DMS 273 treated with DMSO at 0.1 percent for 48 hours (cell line): ENCODE results near the gene B4GALT6.
"Not testable (repeated sequence)": the region's sequence is repeated elsewhere in the genome, so short reads cannot be mapped to it uniquely, and the experiment has no call there.

Experiments used
- DNase-seq: peaks from one replicate; lab custom pipeline; 2025; lab: John Stamatoyannopoulos, UW

Gene B4GALT6, protein sequence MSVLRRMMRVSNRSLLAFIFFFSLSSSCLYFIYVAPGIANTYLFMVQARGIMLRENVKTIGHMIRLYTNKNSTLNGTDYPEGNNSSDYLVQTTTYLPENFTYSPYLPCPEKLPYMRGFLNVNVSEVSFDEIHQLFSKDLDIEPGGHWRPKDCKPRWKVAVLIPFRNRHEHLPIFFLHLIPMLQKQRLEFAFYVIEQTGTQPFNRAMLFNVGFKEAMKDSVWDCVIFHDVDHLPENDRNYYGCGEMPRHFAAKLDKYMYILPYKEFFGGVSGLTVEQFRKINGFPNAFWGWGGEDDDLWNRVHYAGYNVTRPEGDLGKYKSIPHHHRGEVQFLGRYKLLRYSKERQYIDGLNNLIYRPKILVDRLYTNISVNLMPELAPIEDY

DNA sequence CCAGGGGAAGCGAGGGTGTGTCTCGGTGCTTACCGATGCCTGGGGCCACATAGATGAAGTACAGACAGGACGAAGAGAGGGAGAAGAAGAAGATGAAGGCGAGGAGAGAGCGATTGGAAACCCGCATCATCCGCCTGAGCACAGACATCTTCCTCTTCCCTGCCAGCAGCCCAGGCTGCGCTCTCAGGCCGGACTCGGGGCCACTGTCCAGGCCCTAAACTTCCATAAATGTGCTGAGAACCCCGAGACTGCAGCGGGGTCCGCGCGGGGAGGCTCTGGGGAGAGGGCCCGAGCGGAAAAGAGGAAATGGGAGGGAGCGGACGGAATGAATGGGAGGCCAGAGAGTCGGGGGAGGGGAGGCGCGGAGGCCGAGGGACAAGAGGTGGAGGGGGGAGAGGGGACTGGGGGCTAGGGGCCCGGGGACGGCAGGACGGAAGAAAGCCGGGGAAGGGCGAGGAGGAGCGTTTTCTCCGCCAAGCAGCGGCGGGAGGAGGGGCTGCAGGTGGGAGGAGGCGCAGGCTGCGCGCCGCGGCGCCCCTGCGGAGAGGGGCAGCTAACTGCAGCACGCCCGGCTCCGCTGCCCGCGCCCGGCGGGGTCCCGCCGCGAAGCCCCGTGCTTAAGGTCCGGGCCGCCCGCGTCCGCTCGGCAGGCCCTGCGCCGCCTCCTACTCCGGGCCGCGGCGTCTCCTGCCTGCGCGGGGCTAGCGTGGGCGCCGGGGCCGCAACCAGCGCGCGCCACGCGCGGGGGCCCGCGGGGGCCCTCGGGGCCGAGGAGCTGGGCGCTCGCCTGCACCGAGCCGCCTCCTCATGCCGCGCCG is at the start of gene B4GALT6:
Gene B4GALT6, minus strand, starts transcription at position 303 of the 818 bp plus-strand sequence. Its CDS starts 155 bp downstream, at position 148.
- DNase-seq = no peak

DNA sequence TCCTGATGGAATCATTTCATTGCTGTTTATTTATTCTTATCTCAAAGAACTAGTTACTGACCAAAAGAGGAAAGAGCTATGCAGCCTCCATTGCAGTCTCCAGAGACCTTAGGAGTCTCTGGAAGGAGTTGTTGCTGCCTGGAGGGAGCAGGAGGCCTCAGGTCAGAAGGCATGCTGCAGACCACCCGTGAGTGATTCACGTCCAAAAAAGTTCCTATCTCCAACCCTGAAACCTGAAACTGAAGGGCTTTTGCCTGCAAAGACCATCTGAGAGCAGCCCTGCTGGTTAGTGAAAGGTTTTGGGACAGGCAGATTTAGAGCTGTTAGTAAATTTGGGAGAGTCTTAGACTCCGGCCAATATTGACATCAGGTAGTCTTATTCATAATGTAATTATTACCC is 47.2 kb upstream of the B4GALT6 start:
- DNase-seq = no peak

DNA sequence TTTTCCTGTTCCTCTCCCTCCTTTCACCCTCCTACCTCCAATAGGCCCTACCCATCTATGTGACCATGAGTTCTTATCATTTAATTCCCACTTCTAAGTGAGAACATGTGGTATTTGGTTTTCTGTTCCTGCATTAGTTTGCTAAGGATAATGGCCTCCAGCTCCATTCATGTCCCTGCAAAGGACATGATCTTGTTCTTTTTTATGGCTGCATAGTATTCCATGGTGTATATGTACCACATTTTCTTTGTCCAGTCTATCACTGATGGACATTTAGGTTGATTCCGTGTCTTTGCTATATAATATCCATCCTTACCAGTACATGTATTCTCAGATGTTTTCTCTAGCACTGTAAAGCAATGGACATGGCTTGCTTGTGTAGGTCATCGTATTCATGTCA is 44.8 kb upstream of the B4GALT6 start:
- DNase-seq = not testable (repeated sequence)

DNA sequence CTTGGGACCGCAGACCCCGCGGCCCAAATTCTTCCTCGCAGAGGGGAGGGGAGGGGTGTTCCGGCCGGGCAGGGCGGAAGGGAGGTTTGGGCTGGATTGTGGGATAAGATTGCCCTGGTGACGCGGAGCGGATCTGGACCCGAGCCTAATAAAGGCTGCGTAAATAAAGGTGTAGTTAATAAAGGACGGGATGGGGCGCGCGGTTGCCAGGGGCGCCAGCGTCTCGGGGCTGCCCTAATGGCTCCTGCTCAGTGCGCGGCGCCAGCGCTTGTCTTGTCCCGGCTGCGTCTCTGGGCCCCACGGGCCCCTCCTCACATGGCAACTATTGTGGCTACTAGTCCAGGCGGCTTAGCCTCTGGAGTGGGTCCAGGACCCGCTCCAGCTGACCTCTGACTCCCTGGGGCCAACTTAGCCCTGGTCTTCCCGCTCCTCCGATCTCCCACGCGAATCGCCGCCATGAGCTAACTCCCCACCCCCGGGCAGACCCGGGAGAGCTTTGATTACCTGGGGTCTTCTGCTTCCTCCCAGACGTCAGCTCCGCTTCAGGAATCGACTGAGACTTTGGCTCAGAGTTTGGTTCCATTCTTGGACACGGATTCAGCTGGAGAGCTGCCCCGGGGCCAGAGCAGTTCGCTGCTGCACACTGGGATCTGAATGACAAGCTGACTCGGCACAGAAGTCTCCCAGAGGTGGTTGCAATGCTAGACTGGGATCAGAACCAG is 39.8 kb upstream of the B4GALT6 start:
- DNase-seq = no peak

DNA sequence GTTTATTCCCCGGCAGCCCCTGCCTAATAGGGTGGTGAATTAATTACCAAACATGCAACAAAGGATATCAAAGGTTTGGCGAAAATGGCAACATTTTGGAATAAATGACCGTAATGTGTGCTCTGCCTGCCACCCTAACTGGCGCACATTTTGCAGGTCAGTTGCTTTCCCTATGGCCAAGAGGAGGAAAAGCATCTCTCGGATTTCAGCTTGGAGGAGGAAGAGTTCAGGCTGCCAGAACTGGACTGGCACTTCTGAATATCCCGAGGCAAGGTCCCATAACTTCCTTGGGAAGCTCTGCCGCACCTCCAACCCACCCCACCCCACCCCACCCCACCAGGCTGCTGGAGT is 39.2 kb upstream of the B4GALT6 start:
- no peak for DNase-seq

DNA sequence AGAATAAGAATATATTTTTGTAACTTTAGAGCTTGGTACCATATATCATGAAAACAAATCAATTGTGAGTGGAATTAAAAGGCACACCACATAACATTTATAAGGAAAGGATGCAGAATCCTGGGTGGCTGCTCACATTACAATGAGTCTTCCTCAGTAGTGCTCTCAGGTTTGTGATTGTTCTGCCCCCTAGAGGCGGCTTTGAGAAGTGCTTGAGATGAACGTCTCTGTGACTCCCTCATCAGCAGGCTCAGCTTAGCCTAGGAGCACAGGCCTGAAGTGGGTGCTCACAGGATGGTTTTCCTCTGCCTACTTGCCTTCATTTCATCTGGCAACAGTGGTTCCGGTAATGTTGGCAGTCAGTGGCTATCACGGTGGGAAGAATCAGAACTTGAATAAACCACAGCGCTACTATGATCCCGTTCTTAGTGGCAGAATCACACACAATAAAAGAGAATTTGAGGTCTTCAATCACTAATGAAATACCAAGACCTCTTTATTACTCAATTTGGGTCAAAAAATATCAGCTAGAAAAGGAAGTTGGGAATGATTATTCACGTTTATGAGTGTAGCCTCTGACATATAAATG is 38.1 kb upstream of the B4GALT6 start:
- DNase-seq = no peak

DNA sequence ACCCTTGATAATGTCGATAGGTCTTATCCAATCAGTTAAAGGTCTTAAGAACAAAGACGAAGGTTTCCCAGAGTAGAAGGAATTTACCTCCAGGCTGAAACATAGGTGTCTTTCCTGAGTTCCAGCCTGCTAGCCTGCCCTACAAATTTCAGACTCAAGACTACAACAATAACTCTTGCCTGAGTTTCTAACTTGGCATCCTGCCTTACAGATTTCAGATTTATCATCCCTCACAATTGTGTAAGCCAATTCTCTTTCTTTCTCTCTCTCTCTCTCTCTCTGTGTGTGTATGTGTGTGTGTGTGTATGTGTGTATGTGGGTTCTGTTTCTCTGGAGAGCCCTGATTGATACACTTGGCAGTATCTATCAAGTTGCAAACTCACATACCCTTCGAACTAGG is 37.2 kb upstream of the B4GALT6 start:
- DNase-seq = no peak

DNA sequence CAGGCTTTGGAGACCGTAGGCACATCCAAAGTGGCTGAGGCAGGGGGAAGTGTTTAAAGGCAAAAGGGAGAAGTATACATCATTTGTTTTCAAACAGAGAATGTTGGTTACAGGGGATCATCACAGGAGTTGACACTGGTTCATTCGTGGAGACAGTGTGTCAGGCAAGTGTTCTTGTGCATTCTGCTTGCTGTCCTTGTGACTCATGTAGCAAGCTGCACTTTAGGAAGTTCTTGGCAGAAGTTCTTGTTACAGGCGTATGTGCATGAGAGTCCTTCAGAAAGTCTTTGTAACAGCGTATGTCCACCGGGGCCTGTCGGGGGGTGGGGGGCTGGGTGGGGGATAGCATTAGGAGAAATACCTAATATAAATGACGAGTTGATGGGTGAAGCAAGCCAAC is 36.5 kb upstream of the B4GALT6 start:
- no peak for DNase-seq

DNA sequence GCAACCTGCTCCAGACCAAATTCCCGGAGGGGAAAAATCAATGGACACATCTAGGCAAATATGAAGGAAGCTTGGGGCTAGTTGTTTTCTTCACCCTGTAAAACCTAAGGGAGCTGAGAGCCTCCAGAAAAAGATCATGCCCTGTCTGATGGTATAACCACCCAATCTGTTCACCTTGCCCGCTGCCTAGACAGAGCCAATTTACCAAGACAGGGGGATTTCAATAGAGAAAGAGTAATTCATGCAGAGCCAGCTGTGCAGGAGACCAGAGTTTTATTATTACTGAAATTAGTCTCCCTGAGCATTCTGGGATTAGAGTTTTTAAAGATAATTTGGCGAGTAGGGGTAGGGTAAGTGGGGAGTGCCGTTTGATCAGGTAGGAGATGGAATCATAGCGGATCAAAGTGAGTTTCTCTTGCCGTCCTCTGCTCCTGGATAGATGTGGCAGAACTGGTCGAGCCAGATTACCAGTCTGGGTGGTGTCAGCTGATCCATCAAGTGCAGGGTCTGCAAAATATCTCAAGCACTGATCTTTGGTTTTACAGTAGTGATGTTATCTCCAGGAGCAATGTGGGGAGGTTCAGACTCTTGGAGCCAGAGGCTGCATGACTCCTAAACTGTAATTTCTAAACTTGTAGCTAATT is 35.1 kb upstream of the B4GALT6 start:
- no peak for DNase-seq

DNA sequence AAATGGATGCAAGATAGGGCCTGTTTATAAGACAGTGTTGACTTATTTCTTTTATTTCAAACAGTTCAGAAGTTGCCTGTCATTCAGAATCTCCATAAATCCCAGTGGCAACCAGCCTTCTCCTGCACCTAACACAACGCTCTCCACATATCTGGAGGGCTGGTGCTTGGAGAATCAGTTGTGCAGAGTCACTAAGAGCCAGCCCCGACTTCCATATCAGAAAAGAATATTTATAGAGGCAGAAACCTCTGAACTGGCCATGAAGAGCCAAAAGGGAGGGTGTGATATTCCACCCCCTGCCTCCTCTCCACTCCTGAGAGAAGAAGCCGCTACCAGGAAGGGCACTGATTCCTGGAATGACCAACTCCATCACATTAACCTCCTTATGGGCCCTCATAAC is 34.0 kb upstream of the B4GALT6 start:
- DNase-seq = no peak

DNA sequence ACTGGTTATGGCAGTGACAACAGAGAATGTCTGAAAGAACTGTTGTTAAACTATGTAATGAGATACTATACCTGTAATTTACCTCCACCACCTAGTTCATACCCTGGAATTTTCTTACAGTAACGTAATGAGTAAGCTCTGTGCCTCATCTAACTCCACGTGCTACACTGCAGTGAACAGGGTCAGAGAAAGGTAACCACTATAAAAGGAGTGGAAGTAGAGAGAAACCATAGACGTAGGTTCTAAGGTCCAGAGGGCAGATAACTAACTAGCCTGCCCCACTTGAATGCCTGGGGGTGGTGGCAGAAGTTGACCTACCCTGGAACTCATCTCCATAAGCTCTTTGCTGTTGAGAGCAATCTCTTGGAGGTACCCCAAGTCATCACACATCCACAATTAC is 32.0 kb upstream of the B4GALT6 start:
- DNase-seq = no peak

DNA sequence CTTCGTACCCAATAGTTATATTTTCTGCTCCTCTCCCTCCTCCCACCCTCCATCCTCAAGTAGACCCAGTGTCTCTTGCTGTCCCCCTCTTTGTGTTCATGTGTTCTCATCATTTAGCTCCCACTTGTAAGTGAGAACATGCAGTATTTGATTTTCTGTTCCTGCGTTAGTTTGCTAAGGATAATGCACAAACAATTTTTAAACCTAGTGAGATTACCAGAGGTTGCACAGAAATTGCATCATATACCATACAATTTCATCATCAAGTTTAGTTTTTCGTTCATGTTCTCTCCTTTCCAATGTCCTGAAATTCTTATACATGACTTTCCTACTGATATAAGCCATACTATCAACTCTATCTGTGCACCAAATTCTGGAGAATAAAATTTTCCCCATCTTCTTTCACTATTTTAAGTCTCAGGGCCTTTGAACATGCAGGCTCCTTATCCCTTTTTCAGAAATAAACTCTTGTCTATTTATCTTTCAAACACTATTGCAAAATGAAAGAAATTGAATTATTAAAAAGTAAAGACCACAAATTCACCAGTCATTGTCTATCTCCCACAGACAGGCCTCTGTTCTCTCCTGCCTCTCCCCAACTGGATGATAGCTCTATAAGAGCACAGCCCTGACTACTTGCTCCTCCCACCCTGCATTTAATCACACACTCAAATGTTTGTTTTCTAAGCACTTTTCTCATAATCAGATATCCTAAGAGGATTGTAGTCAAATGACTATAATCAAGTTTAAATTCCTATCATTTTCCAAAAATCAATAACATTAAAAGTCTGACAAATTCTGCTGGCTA is 27.2 kb upstream of the B4GALT6 start:
- DNase-seq = no peak

DNA sequence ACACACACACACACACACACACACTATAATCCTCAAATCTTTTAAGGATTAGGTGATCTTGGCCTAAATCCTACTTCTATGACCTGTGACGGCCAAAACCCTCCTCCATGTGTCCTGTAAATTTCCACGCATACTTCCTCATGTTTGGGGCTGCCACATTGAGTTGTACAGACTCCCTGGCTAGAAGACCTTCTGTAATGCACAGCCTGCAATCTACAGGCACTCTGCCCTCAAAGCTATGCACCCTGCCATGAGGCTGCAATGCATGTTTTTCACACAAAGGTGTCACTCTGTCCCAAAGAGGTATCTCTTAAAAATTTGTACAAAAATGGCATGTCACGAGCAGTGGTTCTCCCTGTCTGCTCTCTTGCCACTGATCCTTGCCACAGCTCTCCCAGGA is 26.4 kb upstream of the B4GALT6 start:
- DNase-seq = no peak

DNA sequence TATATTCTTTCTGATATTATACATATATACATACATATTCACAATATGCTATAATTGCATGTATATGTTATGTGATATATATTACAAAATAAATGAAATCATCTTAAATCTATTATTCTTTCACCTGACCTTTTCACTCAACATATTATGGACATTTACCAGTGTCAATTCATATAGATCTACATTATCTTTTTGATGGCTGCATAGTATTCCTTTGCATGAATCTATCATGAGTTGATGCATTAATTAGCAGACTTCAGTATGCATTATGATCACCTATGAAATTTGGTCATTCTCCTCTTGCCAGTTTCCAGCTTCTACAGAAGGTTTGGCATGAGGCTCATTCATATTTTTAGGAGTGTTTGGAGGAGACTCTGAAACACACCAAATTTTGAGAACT is 23.4 kb upstream of the B4GALT6 start:
- DNase-seq = no peak

DNA sequence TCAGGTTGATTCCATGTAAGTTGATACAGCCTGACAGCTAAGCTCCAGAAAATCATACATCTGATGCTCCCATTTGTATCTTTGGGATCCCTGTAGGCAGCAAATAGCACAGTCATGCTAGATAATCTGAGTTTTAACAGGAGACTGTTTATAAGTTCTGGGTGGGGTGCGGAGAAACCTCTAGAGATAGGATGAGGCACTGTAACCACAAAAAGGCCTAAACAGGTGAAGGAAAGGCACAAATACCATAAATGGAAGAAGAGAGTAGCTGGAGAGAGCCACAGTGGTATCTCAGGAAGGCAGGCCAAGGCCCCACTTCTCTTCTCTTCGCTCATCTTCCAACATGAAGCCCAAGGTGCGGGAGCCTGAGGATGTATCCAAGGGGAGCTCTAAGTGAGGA is 18.1 kb upstream of the B4GALT6 start:
- DNase-seq = no peak

DNA sequence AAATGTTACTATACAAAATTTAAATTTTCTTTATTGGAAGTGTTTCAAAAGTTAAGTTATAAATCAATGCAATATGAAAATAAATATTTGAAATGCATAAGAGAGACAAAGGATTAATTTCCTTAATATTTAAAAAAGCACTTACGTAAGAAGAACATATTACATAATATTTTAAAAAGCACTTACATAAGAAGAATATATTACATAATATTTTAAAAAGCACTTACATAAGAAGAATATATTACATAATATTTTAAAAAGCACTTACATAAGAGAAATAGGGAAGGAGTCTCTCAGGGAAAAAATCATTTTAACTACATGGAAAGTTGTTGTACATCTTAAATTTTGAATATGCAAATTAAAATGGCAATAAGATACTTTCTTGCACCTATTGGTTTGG is 17.4 kb upstream of the B4GALT6 start:
- DNase-seq = no peak

DNA sequence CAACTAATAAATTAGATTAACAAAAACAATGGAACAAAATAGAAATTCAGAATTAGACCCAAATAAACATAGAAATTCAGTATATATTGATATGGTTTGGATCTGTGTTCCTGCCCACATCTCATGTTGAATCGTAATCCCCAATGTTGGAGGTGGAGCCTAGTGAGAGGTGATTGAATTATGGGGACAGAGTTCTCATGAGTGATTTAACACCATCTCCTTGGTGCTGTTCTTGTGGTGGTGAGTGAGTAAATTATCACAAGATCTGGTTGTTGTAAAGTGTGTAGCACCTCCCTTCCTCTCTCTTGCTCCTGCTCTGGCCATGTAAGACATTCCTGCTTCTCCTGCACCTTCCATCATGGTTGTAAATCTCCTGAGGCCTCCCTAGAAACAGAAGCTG is 16.6 kb upstream of the B4GALT6 start:
- DNase-seq = no peak

DNA sequence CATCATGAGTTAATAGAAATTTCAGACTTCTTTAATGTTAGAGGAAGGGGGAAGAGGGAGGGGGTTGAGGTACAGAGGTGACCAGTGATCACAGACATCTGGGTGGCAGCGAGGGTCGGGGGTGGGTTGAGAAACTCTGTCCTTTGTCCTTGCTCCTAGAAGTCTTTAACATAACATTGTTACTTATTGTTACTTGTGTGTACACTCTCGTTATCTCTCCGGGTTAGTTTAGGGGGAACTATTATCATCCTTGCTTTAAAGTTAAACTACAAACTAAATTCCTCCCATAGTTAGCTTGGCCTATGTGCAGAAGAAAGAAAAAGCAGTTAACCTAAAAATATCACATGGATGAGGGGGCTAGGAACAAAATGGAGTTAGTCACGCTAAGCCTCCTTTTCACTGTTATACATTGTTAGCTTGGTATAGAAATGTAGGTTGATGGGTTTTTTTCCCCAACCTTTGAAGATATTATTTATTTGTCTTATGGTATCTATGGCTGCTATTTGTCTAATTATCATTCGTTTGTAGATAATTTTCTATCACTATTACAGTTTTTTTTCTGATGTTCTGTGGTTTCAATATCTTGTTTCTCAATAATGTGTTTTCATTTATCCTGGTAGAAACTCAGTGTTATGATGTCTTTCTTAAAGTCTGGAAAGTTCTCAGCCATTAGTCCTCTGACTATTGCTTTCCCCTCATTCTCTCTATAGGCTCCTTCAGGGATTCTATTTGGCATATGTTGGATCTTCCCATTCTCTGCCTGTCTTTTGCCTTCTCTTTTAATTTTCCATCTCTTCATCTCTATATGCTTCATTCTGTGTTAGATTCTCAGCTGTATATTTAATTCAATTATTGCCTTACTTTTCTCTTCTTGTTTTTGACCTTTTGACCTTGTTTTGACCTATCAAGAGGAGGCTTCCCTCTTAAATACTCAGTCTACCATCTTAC is 13.2 kb upstream of the B4GALT6 start:
- no peak for DNase-seq

DNA sequence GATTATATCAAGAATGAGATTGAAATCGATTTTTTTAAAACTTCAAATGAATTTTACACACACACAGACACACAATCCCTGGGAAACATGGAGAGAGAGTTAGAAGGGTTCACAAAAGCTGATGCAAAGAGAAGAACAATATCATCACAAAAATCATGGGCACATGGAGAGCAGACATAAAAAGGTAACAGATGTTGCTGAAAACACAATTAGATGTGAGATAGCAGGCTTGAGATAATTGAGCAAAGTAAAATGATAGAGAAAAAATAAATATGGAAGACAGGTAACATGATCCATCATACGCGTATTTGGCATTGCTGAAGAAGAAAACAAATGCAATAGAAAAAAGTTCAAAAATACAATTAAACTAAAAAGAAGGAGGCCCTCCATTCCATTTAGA is 11.6 kb upstream of the B4GALT6 start:
- no peak for DNase-seq

DNA sequence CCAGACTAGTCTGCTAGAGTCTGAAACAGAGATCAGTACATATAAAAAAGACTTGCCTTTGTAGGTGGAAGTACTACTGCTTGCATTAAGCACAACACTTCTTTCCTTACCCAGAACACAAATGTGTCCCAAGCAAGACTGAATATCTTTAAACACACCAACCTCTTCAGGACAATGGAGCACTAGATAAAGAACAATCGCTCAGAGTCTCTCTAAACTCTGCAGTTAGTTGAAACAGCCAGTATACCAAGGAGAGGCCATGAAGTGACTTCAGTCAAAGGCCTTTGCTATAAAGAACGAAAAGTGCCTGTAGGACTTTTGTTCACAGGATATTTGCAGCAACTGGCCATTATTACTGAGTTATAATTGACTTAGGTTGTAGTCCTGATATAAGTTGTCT is 9.9 kb upstream of the B4GALT6 start:
- no peak for DNase-seq
